Epithelial cell of esophagus (primary cell): ENCODE measurements around the gene IL6R.

Experiments
- DNase-seq: peaks from one replicate; pipeline ENCODE4 v3.0.0; 2010; ENCODE audit warnings: low read depth
- H3K4me3 ChIP-seq: 2 replicates; pipeline ENCODE4 v1.5.1; 2011; ENCODE audit warnings: mild to moderate bottlenecking, low read length, control low read depth
- TF ChIP-seq, protein P1 (sequence below): IDR thresholded peaks from 2 replicates; pipeline ENCODE4 v1.5.1; 2011; ENCODE audit warnings: low read depth, mild to moderate bottlenecking, low read length, control low read depth, inconsistent platforms; ENCODE audit not compliant: insufficient read depth; ENCODE audit errors: missing control alignments

The IL6R gene

GRCh38 chr1:154466921-154467417 lies 61.8 kb downstream of the IL6R start:
- H3K4me3 ChIP-seq = no peak overlapping the region
- TF ChIP-seq, protein P1, sequence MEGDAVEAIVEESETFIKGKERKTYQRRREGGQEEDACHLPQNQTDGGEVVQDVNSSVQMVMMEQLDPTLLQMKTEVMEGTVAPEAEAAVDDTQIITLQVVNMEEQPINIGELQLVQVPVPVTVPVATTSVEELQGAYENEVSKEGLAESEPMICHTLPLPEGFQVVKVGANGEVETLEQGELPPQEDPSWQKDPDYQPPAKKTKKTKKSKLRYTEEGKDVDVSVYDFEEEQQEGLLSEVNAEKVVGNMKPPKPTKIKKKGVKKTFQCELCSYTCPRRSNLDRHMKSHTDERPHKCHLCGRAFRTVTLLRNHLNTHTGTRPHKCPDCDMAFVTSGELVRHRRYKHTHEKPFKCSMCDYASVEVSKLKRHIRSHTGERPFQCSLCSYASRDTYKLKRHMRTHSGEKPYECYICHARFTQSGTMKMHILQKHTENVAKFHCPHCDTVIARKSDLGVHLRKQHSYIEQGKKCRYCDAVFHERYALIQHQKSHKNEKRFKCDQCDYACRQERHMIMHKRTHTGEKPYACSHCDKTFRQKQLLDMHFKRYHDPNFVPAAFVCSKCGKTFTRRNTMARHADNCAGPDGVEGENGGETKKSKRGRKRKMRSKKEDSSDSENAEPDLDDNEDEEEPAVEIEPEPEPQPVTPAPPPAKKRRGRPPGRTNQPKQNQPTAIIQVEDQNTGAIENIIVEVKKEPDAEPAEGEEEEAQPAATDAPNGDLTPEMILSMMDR = peak; percentile 14
- no peak for DNase-seq

GRCh38 chr1:154467434-154468102 lies 62.4 kb downstream of the IL6R start:
- DNase-seq = no peak
- no peak overlapping the region for H3K4me3 ChIP-seq
- TF ChIP-seq, protein P1 = no peak

DNA sequence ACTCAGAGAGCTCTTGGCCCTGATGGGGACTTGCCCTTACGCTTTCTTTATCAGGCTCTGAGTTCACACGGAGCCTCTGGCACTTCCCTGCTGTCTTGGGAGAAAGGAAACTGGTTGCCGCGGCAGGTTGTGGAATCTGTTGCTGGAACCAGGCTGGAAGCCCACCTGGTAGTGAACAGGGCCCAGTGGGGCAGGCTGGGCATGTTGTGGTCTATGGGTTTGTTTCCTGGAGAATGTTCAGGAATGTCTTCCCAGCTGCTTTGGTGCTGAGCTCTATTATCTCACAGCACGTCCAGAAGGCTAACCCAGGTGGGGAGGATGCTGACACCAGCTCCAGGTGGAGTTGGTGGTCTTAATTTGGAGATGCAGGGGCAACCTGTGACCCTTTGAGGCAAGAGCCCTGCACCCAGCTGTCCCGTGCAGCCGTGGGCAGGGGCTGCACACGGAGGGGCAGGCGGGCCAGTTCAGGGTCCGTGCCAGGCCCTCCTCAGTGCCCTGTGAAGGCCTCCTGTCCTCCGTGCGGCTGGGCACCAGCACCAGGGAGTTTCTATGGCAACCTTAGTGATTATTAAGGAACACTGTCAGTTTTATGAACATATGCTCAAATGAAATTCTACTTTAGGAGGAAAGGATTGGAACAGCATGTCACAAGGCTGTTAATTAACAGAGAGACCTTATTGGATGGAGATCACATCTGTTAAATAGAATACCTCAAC lies 63.5 kb downstream of the IL6R start:
- H3K4me3 ChIP-seq = no peak overlapping the region
- TF ChIP-seq, protein P1 = no peak
- DNase-seq = no peak

GRCh38 chr1:154469844-154470560 lies 64.9 kb downstream of the IL6R start:
- TF ChIP-seq, protein P1 = no peak
- no peak for DNase-seq

GRCh38 chr1:154471304-154471703 lies 66.2 kb downstream of the IL6R start:
- H3K4me3 ChIP-seq = no peak overlapping the region
- no peak for DNase-seq
- TF ChIP-seq, protein P1 = no peak

More at GRCh38 chr1:154469844-154470560, 64.9 kb downstream of the IL6R start:
- H3K4me3 ChIP-seq = no peak overlapping the region

DNA sequence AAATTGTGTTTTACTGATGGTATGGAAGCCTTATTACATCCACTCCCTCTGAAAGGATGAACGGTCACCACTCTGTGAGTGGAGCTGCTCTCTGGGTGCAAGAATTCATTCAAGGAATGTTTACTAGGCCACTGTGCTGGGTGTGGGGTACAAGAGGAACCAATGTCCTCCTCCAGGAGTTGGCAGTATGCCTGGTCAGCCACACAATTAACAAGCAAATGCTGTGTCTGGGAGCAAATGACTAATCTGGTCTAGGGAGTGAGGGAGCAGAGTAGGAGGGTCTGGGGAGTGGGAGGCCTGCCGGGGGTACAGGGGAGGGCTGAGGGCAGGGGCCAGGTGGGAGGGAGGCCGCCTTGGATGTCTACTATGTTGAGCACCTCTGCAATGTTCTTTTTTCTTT lies 69.7 kb downstream of the IL6R start:
- peak; percentile 64 for DNase-seq
- TF ChIP-seq, protein P1 = no peak
- no peak overlapping the region for H3K4me3 ChIP-seq
